Hepatocyte (in vitro differentiated cells): ENCODE data around the gene DOC2B. TPM values are rescaled to one million over a fixed set of nuclear protein-coding genes. Genes with fewer than 3 reads are reported as not detected.
"Not testable (repeated sequence)": the region's sequence is repeated elsewhere in the genome, so short reads cannot be mapped to it uniquely, and the experiment has no call there.

Experiments
- DNase-seq: peaks from one replicate; pipeline ENCODE4 v3.0.0-alpha.2; 2016; ENCODE audit warnings: low spot score
- H2AFZ ChIP-seq: fragments of 200-600 bp; sonication (generic); 2 replicates; pipeline ENCODE4 v1.6.0; 2016; ENCODE audit warnings: antibody characterized with exemption, mild to moderate bottlenecking
- H3K27ac ChIP-seq: fragments of 200-600 bp; sonication (generic); 2 replicates; pipeline ENCODE4 v1.5.1; 2016; ENCODE audit warnings: mild to moderate bottlenecking
- H3K27me3 ChIP-seq: fragments of 200-600 bp; sonication (generic); 2 replicates; pipeline ENCODE4 v1.6.1; 2016
- H3K36me3 ChIP-seq: fragments of 200-600 bp; sonication (generic); replicated peaks from 2 replicates; pipeline ENCODE4 v1.5.1; 2016; ENCODE audit warnings: low read depth; ENCODE audit not compliant: insufficient read depth
- H3K4me1 ChIP-seq: fragments of 200-600 bp; sonication (generic); 2 replicates; pipeline ENCODE4 v1.5.1; 2016; ENCODE audit warnings: mild to moderate bottlenecking, moderate library complexity; ENCODE audit not compliant: insufficient read depth
- H3K4me2 ChIP-seq: fragments of 200-600 bp; sonication (generic); 2 replicates; pipeline ENCODE4 v1.6.0; 2016
- H3K4me3 ChIP-seq: fragments of 200-600 bp; sonication (generic); 2 replicates; pipeline ENCODE4 v1.5.1; 2016; ENCODE audit warnings: mild to moderate bottlenecking
- H3K79me2 ChIP-seq: fragments of 200-600 bp; sonication (generic); 2 replicates; pipeline ENCODE4 v1.6.0; 2017; ENCODE audit warnings: mild to moderate bottlenecking
- H3K9me2 ChIP-seq: fragments of 200-600 bp; sonication (generic); replicated peaks from 2 replicates; pipeline ENCODE4 v1.6.0; 2017; ENCODE audit warnings: mild to moderate bottlenecking; ENCODE audit not compliant: insufficient read depth
- H3K9me3 ChIP-seq: fragments of 200-600 bp; sonication (generic); 2 replicates; pipeline ENCODE4 v1.5.1; 2016; ENCODE audit warnings: low read depth, mild to moderate bottlenecking
- H4K20me1 ChIP-seq: fragments of 200-600 bp; sonication (generic); 2 replicates; pipeline ENCODE4 v1.6.0; 2016; ENCODE audit warnings: mild to moderate bottlenecking; ENCODE audit not compliant: insufficient read depth, poor library complexity, severe bottlenecking
- EZH2 ChIP-seq: fragments of 200-600 bp; sonication (generic); IDR thresholded peaks from 2 replicates; pipeline ENCODE4 v1.6.1; 2016; ENCODE audit warnings: antibody characterized with exemption, mild to moderate bottlenecking, borderline replicate concordance
- EZH2phosphoT487 ChIP-seq: fragments of 200-600 bp; sonication (generic); IDR thresholded peaks from one replicate; pipeline ENCODE4 v1.6.1; 2018; ENCODE audit warnings: antibody characterized with exemption, mild to moderate bottlenecking, low read depth, moderate library complexity; ENCODE audit not compliant: unreplicated experiment, severe bottlenecking
- WGBS: methylation state at CpG from one replicate; pipeline ENCODE4 v1.1.6; 2016; ENCODE audit warnings: low lambda C conversion rate; ENCODE audit errors: missing lambda C conversion rate; 5-methylcytosine and 5-hydroxymethylcytosine counted together
- polyA plus RNA-seq: library from polyadenylated mRNA; unstranded; fragments of >200 nt; fragmentation: Nextera tagmentation; extraction: Ambion mirVana; gene quantifications from 2 replicates; pipeline ENCODE4 v1.2.1, GENCODE V29; 2016
- total RNA-seq: library from RNA; depleted of rRNA; stranded (reverse); fragments of >200 nt; gene quantifications from 2 replicates; pipeline ENCODE4 v1.2.3, GENCODE V29; 2014
- TF ChIP-seq, protein P1 (sequence below): fragments of 200-600 bp; sonication (generic); IDR thresholded peaks from 2 replicates; pipeline ENCODE4 v1.5.1; 2016; ENCODE audit warnings: antibody characterized with exemption, mild to moderate bottlenecking; ENCODE audit not compliant: poor library complexity

DOC2B gene
- total and polyA plus RNA-seq, 2 experiments from 2014 or later = 0.59 to 1.6 TPM

DNA sequence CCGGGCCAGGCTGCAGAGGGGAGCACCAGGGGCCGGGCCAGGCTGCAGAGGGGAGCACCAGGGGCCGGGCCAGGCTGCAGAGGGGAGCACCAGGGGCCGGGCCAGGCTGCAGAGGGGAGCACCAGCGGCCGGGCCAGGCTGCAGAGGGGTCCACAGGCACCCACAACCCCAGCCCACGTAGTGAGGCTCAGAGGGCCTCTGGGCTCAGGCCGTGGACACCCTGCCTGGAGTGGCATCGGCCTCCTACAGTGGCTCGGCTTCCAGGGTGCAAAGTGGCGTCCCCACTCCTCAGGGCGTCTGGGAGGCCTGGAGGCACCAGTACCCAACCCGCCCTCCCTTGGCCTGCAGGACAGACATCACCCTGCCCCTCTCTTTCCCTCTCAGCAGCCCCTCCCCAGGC, 9.6 kb downstream of the DOC2B start:
- no peaks in the 10 kb centered on the region for H3K36me3 ChIP-seq
- no peaks in the 10 kb centered on the region for H3K9me3 ChIP-seq
- TF ChIP-seq EZH2 (no peak), EZH2phosphoT487 (no peak)
- TF ChIP-seq, protein P1, sequence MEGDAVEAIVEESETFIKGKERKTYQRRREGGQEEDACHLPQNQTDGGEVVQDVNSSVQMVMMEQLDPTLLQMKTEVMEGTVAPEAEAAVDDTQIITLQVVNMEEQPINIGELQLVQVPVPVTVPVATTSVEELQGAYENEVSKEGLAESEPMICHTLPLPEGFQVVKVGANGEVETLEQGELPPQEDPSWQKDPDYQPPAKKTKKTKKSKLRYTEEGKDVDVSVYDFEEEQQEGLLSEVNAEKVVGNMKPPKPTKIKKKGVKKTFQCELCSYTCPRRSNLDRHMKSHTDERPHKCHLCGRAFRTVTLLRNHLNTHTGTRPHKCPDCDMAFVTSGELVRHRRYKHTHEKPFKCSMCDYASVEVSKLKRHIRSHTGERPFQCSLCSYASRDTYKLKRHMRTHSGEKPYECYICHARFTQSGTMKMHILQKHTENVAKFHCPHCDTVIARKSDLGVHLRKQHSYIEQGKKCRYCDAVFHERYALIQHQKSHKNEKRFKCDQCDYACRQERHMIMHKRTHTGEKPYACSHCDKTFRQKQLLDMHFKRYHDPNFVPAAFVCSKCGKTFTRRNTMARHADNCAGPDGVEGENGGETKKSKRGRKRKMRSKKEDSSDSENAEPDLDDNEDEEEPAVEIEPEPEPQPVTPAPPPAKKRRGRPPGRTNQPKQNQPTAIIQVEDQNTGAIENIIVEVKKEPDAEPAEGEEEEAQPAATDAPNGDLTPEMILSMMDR = no peak
- no peak overlapping the region for H3K4me3 ChIP-seq
- 92% methylated on average over 10 of the region's 13 CpGs for WGBS
- H3K27ac ChIP-seq = no peak overlapping the region
- DNase-seq = no peak
- H3K4me2 ChIP-seq = no peak overlapping the region
- no peaks in the 10 kb centered on the region for H3K27me3 ChIP-seq
- no peak overlapping the region for H2AFZ ChIP-seq
- H3K4me1 ChIP-seq = no peaks in the 10 kb centered on the region
- H4K20me1 ChIP-seq = no peaks in the 10 kb centered on the region
- H3K79me2 ChIP-seq = no peaks in the 10 kb centered on the region
- H3K9me2 ChIP-seq = no peaks in the 10 kb centered on the region

DNA sequence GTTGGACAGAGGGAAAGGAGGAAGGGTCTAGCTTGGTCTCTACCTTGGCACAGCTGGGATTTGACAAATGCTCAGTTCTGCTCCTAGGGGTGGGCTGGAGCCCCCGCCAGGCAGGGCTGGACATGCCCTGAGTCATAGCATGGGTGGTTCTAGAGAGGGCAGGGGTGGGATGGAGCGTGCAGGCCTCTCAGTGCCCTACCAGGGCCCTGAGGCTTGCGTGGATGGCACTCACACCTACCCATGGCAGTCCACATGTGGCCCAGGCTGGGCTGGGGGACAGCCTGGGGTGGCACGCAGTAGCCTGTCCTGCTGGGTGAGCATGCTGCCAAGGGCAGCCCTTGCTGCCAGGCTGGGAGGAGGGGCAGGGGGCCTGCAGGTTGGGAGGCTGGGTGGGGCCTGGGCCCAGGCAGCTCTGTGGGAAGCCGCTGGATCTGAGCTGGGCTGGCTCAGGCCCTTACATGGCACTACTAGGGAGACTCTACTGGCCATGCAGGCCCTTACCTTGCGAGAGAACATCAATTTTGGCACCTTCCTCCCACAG, 11.2 kb downstream of the DOC2B start:
- no peaks in the 10 kb centered on the region for H4K20me1 ChIP-seq
- TF ChIP-seq EZH2phosphoT487 = no peak
- TF ChIP-seq, protein P1 = no peak
- TF ChIP-seq EZH2 = no peak
- no peak overlapping the region for H2AFZ ChIP-seq
- no peak overlapping the region for H3K4me3 ChIP-seq
- no peaks in the 10 kb centered on the region for H3K79me2 ChIP-seq
- no peaks in the 10 kb centered on the region for H3K9me3 ChIP-seq
- no peak for DNase-seq
- 95% methylated on average over 6 of the region's 6 CpGs for WGBS
- H3K36me3 ChIP-seq = no peaks in the 10 kb centered on the region
- H3K9me2 ChIP-seq = no peaks in the 10 kb centered on the region
- no peaks in the 10 kb centered on the region for H3K4me1 ChIP-seq
- H3K27ac ChIP-seq = no peak overlapping the region
- H3K27me3 ChIP-seq = no peaks in the 10 kb centered on the region
- H3K4me2 ChIP-seq = no peak overlapping the region

DNA sequence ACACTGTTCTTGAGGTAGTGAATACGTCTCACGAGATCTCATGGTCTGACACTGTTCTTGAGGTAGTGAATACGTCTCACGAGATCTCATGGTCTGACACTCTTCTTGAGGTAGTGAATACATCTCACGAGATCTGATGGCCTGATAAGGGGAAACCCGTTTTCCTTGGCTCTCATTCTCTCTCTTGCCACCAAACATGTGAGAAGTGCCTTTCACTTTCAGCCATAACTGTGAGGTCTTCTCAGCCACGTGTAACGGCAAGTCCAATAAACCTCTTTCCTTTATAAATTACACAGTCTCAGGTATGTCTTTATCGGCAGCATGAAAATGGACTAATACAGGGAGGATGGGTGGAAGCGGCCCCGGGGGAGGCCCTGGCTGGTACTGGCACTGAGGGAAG, 12.8 kb downstream of the DOC2B start:
- H3K4me3 ChIP-seq, H3K9me2 ChIP-seq, H3K27me3 ChIP-seq, H3K4me1 ChIP-seq, H3K27ac ChIP-seq, H3K9me3 ChIP-seq, H2AFZ ChIP-seq, DNase-seq, H4K20me1 ChIP-seq, H3K36me3 ChIP-seq, H3K4me2 ChIP-seq, H3K79me2 ChIP-seq: not testable (repeated sequence)
- 89% methylated on average over 9 of the region's 11 CpGs for WGBS

DNA sequence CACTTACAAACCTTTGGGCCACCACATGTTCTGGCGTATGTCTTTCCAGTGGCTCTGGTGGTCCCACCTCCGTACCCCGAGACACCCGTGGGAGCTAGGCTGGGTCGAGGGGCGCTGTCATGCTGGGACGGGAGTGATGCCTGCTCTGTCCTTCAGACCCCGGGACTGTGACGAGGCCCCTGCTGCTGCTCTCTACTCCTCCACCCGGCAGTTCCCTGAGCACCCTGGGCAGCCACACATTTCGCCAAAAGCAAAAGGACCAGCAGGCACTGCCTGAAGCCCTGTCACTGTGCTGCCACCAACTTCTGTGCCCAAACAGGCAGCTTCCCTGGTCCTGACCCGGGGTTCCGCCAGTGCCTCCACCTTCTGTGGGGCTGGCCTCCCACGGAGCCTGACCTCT, 15.5 kb downstream of the DOC2B start:
- TF ChIP-seq EZH2phosphoT487 = no peak
- TF ChIP-seq, protein P1 = no peak
- TF ChIP-seq EZH2 = no peak
- no peak for DNase-seq
- Histone ChIP-seq H3K4me3 (no peak overlapping the region), H3K9me2 (no peaks in the 10 kb centered on the region), H4K20me1 (no peaks in the 10 kb centered on the region), H3K9me3 (no peaks in the 10 kb centered on the region), H3K4me2 (no peak overlapping the region), H3K36me3 (no peaks in the 10 kb centered on the region), H2AFZ (no peak overlapping the region), H3K79me2 (no peaks in the 10 kb centered on the region), H3K27ac (no peak overlapping the region), H3K27me3 (no peaks in the 10 kb centered on the region), H3K4me1 (no peaks in the 10 kb centered on the region)
- 95% methylated on average over 14 of the region's 14 CpGs for WGBS
